HG03025 (cell line): Measurements from ENCODE around the gene RNU6-9.
"Not testable (repeated sequence)": the region's sequence is repeated elsewhere in the genome, so short reads cannot be mapped to it uniquely, and the experiment has no call there.

Source experiments
- ATAC-seq: cut with Tn5 transposase; IDR thresholded peaks from one replicate; pipeline ENCODE4 v1.9.1; 2021; ENCODE audit warnings: mild to moderate bottlenecking, moderate library complexity; ENCODE audit not compliant: unreplicated experiment, low FRiP score

RNU6-9 gene

DNA sequence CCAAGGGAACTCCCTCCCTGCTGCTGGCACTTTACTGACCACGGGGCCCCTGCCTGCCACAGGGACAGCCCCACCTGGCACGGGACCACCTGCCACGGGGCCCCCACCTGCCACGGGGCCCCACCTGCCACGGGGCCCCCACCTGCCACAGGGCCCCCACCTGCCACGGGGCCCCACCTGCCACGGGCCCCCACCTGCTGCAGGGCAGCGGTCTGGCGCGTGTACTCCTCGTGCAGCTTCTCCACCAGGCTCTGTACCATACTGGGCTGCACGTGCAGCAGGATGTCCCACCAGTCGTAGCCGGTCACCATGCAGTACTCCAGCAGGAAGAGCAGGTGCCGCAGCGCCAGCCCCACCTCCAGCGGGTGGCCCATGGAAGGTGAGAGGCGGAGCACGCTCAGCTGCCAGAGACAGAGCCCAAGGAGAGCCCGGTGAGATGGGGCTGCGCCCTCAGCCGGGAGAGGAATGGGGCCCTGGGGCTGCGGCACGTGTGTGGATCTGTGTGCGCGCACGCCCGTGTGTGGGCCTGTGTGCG, 16.4 kb upstream of the RNU6-9 start:
- no peak for ATAC-seq

DNA sequence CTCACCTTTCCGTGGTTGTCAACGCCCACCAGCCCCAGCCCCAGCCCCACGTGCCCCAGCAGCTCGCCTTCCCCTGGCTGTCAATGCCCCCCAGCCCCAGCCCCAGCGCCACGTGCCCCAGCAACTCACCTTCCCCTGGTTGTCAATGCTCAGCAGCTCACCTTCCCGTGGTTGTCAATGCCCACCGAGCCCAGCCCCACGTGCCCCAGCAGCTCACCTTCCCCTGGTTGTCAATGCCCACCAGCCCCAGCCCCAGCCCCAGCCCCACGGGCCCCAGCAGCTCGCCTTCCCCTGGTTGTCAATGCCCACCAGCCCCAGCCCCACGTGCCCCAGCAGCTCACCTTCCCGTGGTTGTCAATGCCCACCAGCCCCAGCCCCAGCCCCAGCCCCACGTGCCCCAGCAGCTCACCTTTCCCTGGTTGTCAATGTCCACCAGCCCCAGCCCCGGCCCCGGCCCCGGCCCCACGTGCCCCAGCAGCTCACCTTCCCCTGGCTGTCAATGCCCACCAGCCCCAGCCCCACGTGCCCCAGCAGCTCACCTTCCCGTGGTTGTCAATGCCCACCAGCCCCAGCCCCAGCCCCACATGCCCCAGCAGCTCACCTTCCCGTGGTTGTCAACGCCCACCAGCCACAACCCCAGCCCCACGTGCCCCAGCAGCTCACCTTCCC, 15.2 kb upstream of the RNU6-9 start:
- not testable (repeated sequence) for ATAC-seq

DNA sequence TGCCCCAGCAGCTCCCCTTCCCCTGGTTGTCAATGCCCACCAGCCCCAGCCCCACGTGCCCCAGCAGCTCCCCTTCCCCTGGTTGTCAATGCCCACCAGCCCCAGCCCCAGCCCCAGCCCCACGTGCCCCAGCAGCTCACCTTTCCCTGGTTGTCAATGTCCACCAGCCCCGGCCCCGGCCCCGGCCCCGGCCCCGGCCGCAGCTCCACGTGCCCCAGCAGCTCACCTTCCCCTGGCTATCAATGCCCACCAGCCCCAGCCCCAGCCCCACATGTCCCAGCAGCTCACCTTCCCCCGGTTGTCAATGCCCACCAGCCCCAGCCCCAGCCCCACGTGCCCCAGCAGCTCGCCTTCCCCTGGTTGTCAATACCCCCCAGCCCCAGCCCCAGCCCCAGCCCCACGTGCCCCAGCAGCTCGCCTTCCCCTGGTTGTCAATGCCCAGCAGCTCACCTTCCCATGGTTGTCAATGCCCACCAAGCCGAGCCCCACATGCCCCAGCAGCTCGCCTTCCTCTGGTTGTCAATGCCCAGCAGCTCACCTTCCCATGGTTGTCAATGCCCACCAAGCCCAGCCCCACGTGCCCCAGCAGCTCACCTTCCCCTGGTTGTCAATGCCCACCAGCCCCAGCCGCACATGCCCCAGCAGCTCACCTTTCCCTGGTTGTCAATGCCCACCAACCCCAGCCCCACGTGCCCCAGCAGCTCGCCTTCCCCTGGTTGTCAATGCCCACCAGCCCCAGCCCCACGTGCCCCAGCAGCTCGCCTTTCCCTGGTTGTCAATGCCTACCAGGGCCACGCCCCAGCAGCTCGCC, 14.3 kb upstream of the RNU6-9 start:
- not testable (repeated sequence) for ATAC-seq

DNA sequence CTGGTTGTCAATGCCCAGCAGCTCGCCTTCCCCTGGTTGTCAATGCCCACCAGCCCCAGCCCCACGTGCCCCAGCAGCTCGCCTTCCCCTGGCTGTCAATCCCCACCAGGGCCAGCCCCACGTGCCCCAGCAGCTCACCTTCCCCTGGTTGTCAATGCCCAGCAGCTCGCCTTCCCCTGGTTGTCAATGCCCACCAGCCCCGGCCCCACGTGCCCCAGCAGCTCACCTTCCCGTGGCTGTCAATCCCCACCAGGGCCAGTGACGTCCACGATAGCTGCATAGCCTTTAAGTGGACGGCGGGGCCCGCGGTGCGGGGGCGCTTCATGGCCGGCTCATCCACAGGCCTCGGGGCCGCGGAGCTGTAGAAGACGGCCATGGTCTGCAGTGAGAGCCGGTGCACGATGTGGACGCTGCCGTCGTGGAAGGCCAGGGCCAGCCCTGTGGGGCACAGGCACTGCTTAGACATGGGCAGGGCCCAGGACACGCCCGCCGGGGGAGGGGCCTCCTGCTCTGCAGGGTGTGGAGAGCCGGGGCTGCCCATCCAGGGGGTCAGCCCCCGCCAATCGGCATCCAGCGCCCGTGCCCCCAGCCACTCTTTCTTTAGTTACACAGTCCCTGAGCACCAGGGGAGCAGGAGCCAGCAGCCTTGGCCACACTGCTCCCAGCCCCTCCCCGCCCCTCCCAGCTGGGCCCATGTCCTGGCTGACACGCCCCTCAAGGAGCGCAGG, 13.4 kb upstream of the RNU6-9 start:
- ATAC-seq, result no peak

DNA sequence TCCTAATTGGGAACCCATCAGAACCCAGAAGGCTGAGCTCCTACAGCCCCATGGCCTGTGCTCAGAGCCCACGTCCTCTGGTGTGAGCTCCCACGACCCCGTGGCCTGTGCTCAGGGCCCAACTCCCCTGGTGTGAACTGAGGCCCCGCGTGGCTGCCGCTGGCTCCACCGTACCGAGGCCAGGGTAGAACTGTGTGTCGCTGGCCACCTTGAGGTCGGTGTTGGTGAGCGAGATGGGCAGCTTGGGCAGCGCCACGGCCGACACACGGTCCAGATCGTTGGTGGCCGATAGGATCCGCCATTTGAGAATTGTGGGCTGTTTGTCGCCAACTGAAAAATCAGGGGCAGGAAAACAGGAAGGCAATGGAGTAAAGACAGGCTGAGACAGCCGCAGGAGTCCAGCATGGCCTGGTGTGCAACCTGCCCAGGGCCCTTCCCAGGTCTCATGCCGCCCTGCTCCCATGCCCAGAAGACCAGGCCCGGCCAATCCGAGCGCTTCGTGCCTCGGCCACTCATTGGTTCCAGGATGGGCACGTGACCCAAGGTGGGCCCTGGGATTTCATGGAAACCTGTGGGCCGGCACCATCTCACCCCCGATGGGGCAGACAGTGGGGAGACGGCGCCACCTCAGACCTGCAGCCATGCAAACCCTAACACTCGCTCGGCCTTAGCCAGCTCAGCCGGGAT, 11.8 kb upstream of the RNU6-9 start:
- no peak for ATAC-seq

DNA sequence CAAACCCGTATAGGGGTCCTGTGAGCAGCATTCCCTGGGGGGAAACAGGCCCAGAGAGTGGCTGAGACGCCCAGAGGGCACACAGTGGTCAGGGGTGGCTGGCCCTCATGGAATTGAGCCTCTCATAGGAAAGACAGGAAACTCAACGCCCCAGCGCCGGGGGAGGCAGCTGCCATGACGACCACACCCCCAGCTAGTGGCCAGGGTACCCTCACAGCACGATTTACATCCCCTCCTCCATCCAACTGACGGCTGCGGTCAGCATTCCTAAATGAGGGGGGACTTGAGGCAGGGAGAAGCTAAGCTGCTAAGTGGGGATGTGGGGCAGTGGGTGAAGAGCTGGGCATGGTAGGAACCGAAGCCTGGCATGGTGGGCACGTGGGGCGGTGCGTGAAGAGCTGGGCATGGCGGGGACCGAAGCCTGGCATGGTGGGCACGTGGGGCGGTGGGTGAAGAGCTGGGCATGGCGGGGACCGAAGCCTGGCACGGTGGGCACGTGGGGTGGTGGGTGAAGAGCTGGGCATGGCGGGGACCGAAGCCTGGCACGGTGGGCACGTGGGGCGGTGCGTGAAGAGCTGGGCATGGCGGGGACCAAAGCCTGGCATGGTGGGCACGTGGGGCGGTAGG, 10.3 kb upstream of the RNU6-9 start:
- ATAC-seq, result no peak

DNA sequence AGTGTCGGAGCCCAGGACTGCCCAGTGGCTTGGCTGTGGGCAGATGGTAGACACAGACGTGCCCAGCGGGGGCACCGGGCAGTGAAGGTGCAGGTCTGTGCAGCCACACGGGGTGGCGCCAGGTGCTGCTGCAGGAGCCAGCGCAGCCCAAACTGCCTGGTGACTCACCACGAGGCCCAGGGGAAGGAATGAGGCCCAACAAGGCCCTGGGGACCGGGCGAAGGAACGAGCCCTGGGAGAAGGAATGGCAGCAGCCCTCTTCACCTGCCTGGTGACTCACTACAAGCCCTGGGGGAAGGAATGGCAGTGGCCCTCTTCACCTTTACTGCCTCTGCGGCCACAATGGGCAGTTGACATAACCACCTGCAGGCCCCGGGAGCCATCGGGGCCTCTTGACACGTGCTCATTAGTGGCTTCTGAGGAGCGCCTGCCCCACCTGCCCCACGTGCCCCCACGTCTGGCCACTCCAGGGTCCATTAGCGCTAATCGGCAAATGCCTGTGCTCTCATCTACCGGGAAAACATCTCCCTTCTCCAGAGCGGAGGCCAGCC, 9.5 kb upstream of the RNU6-9 start:
- no peak for ATAC-seq

DNA sequence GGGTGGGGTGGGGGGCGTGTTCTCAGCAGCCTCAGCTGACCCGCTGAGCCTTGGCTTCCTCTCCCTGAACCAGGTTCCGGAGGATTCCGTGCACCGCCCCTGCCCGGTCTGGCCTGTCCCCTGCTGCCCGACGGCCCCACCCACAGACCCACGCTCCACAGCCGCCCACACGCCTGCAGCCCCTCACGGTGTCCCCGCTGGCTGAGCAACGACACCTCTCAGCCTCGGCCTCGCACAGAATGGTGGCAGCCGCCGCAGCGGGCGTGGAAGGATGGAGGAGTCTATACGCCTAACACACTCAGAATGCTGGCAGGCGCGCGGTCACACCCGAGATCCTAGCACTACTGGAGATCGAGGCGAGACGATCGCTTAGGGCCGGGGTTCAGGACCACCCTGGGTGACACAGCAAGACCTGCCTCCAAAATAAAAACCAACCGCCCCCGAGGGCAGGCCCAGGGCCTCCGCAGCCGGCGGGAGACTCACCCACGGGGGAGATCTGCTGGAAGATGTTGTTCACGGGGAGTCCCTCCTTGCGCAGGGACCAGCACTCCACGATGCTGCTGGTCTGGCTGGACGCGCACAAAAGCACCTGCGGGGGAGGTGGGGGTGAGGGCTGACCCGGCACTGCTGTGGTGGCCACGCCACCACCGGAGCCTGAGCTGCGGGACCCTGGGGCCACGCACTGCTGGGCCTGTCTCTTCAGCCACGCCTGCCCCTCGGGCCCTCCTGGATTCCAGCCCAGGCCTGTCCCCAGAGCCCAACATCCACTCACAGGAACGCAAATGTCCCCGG, 8.7 kb upstream of the RNU6-9 start:
- no peak for ATAC-seq

DNA sequence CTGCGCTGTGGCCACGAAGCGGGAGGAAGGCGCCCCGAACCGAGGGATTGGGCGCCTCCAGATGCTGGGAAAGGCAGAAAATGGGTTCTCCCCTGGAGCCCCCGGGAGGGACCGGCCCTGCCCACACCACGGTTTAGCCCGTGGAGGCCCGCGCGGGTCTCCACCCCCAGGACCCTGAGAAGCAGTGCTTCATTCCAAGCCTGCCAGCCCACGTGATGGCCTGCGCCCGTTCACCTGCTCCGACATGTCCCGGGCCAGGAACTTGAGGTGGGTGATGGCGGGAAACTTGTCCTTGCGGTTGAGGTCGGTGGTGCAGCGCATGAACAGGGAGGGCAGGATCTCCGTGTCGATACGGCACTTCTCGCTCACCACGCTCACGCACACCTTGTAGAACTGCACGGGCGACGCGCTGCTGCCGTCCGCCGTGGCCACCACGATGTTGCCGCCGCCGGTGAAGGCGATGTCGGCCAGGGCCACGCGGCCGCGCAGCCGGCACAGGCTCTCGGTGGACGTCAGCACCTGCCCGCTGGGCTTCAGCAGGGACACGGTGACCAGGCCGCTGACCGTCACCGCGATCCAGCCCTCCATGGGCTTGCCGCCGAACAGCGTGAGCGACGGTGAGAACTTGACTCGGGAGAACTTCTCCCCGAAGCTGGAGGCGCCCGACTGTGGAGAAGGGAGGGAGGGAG, 7.6 kb upstream of the RNU6-9 start:
- ATAC-seq, result no peak

DNA sequence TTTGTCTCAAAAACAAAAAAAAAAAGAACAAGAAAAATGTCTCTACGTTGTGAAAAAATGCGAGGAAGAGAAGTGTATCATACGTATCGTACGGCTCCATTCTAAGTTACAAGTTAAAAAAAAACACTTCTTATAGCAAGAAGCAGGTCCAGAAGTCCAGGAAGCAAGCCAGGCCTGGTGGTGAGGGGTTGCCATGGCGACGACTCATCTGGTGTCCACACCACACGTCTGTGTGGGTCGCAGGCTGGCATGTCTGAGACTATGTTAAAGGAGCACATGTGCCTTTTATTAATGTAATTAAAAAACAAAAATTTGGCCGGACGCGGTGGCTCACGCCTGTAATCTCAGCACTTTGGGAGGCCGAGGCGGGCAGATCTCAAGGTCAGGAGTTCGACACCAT, 6.2 kb upstream of the RNU6-9 start:
- no peak for ATAC-seq

DNA sequence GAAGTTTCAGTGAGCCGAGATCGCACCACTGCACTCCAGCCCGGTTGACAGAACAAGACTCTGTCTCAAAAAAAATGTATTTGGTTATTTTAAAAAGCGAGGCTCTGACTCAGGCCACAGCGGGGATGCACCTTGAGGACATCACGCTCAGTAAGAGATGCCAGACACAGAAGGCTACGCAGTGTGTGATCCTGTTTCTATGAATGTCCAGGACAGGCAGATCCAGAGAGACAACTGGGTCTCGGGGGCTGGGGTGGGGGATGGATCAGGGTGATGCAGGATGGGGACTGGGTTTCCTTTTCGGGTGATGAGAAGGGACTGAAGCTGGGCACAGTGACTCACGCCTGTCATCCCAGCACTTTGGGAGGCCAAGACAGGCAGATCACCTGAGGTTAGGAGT, 5.7 kb upstream of the RNU6-9 start:
- ATAC-seq, result no peak

DNA sequence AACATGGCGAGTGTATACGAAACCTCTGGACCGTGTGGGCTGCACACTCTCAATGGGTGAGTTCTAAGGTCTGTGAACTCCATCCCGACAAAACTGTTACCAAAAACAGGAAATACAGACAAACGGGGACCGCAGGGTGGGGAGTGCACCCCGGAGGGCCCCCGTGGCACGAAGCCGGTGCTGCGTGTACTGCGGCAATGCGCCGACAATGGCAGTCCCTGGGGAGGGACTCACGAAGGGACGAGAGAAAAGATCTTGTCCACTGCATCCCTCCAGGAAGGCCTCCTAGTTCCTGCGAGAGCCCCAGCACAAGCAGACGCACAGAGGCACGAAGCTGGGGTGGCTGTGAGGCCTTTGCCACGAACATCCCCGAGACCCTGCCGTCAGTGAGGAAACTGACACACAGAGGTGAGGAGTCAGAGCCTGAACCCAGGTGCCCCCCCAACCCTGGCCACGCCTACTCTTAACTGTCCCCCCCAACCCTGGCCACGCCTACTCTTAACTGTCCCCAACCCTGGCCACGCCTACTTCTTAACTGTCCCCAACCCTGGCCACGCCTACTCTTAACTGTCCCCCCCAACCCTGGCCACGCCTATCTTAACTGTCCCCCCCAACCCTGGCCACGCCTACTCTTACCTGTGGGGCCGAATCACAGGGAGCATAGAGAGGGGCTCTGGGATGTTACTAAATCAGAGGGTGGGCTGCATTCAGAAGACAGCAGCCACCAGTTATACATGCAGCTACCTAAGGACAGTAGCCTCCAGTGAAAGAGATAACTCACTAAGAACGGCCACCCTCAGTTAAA, 4.5 kb upstream of the RNU6-9 start:
- ATAC-seq, result no peak

DNA sequence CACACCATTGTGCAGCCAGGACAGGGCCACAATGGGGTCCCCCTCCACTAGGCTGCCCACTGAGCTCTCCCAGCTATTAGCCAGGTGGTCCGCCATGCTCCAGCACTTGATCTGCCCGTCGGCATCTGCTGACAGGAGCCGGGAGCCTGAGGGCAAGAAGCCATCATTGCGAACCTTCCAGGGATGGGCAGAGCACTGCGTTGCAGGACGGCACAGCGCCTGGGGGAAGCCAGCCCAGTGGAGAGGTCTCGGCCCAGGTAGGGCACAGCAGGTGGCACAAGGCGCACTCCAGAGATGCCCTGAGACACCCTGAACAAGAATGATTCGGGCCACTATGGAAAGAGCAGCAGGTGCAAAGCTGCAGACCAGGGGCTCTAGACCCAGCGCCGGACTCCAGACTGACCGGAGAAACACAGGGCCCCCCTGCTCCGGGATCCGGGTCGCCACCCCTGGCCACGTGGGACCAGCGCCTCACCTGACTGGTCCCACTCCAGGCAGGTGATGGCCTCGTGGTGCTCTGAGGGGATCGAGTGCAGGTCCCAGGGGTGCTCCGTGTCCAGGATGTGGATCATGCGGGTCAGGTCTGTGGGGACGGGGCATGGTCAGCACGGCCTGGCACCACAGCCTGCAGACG, 3.5 kb upstream of the RNU6-9 start:
- ATAC-seq, result no peak

DNA sequence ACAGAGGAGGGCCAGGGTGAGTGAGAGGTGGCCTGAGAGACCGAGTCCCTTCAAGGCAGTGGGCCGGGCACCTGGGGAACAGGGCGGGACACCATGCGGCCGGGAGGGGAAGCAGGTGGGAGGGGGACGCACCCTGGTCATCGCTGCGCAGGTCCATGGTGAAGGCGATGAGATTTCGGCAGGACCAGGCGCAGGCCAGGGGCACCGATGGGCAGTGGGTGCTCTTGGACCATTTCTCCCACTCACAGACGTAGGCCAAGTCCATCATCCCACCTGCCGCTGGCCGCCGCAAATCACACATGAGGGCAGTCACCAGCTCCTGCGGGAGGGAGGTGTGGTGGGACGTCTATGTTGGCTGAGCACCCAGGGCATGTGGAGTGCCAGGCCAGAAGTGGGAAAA, 2.5 kb upstream of the RNU6-9 start:
- no peak for ATAC-seq

DNA sequence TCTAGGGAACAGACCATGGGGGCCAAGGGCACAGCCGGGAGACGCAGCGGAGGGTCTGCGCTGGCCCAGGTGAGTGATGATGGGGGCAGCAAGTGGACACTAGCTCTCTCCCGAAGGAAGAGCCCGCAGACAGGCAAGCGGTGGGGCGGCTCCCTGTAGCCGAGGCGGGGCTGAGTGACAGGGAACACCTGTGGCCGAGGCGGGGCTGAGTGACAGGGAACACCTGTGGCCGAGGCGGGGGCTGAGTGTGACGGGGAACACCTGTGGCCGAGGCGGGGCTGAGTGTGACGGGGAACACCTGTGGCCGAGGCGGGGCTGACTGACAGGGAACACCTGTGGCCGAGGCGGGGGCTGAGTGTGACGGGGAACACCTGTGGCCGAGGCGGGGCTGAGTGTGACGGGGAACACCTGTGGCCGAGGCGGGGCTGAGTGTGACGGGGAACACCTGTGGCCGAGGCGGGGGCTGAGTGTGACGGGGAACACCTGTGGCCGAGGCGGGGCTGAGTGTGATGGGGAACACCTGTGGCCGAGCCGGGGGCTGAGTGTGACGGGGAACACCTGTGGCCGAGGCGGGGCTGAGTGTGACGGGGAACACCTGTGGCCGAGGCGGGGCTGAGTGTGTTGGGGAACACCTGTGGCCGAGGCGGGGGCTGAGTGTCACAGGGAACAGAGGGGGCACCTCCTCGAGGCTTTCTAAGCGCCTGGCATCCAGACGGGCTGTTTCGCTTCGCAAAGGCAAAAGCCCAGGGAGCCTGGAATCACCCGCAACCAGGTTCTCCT, 1.7 kb upstream of the RNU6-9 start:
- not testable (repeated sequence) for ATAC-seq

DNA sequence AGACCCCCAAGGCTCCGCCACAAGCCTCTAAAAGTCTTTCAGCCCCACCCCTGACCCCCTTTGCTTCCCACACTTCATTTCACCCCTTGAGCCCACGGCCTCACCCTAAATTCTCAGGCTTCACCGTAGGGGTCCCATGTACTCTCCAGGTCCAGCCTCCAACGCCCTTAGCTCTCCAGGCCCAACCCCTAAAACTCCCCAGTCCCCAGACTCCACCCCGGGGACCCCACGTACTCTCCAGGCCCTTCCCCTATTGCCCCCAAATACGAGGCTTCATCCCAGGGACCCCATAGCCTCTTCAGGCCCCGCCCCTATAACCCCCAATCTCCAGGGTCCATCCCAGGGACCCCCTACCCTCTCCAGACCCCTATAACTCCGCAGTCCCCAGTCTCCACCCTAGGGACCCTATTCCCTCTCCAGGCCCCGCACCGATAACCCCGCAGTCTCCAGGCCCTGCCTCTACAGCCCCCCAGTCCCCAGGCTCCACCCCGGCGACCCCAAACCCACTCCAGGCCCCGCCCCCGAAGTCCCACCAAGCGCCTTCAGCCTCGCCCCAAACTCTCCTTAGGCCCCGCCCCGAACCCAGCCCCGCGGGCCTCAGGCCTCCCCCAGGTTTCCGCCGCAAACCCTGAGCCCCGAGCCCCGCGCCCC, 916 bp upstream of the RNU6-9 start:
- ATAC-seq, result no peak
